ENCODE data around the gene CD209.

Gene CD209

GRCh38 chr19:7775761-7776160 lies 28.4 kb upstream of the CD209 start:
- TF ChIP-seq, protein P1, sequence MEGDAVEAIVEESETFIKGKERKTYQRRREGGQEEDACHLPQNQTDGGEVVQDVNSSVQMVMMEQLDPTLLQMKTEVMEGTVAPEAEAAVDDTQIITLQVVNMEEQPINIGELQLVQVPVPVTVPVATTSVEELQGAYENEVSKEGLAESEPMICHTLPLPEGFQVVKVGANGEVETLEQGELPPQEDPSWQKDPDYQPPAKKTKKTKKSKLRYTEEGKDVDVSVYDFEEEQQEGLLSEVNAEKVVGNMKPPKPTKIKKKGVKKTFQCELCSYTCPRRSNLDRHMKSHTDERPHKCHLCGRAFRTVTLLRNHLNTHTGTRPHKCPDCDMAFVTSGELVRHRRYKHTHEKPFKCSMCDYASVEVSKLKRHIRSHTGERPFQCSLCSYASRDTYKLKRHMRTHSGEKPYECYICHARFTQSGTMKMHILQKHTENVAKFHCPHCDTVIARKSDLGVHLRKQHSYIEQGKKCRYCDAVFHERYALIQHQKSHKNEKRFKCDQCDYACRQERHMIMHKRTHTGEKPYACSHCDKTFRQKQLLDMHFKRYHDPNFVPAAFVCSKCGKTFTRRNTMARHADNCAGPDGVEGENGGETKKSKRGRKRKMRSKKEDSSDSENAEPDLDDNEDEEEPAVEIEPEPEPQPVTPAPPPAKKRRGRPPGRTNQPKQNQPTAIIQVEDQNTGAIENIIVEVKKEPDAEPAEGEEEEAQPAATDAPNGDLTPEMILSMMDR (IDR thresholded peaks at IDR 0.05; ENCODE audit: low read depth, low read length, missing control alignments): no peak
- H3K27me3 ChIP-seq (replicated peaks): no peaks in the 10 kb centered on the region
- in situ Hi-C loops (cut with HindIII; ENCODE audit: low pct_ligation_motif_present, low sequenced_read_pairs): no loop called here
- DNase-seq: no peak
- H3K27ac ChIP-seq: no peak overlapping the region
- H3K36me3 ChIP-seq (replicated peaks): no peaks in the 10 kb centered on the region
- H3K4me3 ChIP-seq (ENCODE audit: low read depth, low read length): no peak overlapping the region

GRCh38 chr19:7773841-7774240 lies 26.5 kb upstream of the CD209 start:
- in situ Hi-C loops (cut with HindIII; ENCODE audit: low pct_ligation_motif_present, low sequenced_read_pairs): no loop called here
- DNase-seq: no peak
- TF ChIP-seq, protein P1 (IDR thresholded peaks at IDR 0.05; ENCODE audit: low read depth, low read length, missing control alignments): no peak
- no peaks in the 10 kb centered on the region for H3K27me3 ChIP-seq (replicated peaks)
- H3K4me3 ChIP-seq (ENCODE audit: low read depth, low read length): no peak overlapping the region
- no peak overlapping the region for H3K27ac ChIP-seq
- H3K36me3 ChIP-seq (replicated peaks): no peaks in the 10 kb centered on the region

DNA sequence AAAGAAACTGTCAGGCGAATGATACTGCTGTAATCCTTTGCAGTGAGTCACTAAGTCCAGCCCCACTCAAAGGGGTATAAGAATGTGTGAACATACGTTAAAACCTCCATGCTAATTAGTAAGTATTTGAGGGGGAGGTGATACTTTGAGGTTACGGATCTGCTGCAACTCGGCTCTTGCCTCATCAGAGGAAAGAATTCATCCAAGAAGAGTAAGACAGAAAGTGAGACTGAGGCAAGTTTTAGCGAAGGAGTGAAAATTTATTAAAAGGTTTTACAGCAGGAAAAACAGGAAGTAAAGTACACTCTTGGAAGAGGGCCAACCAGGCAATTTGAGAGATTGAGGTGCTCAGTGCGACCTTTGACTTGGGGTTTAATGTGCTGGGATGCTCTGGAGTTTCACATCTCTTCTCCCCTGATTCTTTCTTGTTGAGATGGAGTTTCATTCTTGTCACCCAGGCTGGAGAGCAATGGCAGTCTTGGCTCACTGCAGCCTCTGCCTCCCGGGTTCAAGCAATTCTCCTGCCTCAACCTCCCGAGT lies 25.5 kb upstream of the CD209 start:
- no peaks in the 10 kb centered on the region for H3K36me3 ChIP-seq (replicated peaks)
- in situ Hi-C loops (cut with HindIII; ENCODE audit: low pct_ligation_motif_present, low sequenced_read_pairs): no loop called here
- no peak for DNase-seq
- no peak overlapping the region for H3K27ac ChIP-seq
- no peaks in the 10 kb centered on the region for H3K27me3 ChIP-seq (replicated peaks)
- H3K4me3 ChIP-seq (ENCODE audit: low read depth, low read length): no peak overlapping the region
- TF ChIP-seq, protein P1 (IDR thresholded peaks at IDR 0.05; ENCODE audit: low read depth, low read length, missing control alignments): no peak

GRCh38 chr19:7771072-7771471 lies 23.7 kb upstream of the CD209 start:
- DNase-seq: no peak
- no peak overlapping the region for H3K4me3 ChIP-seq (ENCODE audit: low read depth, low read length)
- no peaks in the 10 kb centered on the region for H3K36me3 ChIP-seq (replicated peaks)
- in situ Hi-C loops (cut with HindIII; ENCODE audit: low pct_ligation_motif_present, low sequenced_read_pairs): no loop called here
- H3K27me3 ChIP-seq (replicated peaks): no peaks in the 10 kb centered on the region
- no peak overlapping the region for H3K27ac ChIP-seq
- TF ChIP-seq, protein P1 (IDR thresholded peaks at IDR 0.05; ENCODE audit: low read depth, low read length, missing control alignments): no peak

DNA sequence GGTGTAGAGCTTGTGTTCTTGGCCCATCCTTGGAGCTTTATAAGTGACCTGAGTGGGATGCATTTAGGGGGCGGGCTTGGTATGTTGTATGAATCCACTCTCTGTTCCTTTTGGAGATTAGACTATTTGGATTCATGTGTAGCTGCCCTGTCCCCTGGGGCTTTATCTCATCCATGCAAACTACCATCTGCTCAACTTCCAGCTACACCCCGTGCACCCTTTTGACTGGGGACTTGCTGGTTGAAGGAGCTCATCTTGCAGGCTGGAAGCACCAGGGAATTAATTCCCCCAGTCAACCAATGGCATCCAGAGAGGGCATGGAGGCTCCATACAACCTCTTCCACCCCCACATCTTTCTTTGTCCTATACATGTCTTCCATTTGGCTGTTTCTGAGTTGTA lies 21.8 kb upstream of the CD209 start:
- H3K36me3 ChIP-seq (replicated peaks): no peaks in the 10 kb centered on the region
- no peak overlapping the region for H3K27ac ChIP-seq
- no peak overlapping the region for H3K4me3 ChIP-seq (ENCODE audit: low read depth, low read length)
- in situ Hi-C loops (cut with HindIII; ENCODE audit: low pct_ligation_motif_present, low sequenced_read_pairs): no loop called here
- DNase-seq: no peak
- no peaks in the 10 kb centered on the region for H3K27me3 ChIP-seq (replicated peaks)
- TF ChIP-seq, protein P1 (IDR thresholded peaks at IDR 0.05; ENCODE audit: low read depth, low read length, missing control alignments): no peak

GRCh38 chr19:7767487-7767886 lies 20.2 kb upstream of the CD209 start:
- in situ Hi-C loops (cut with HindIII; ENCODE audit: low pct_ligation_motif_present, low sequenced_read_pairs): no loop called here
- H3K36me3 ChIP-seq (replicated peaks): no peaks in the 10 kb centered on the region
- TF ChIP-seq, protein P1 (IDR thresholded peaks at IDR 0.05; ENCODE audit: low read depth, low read length, missing control alignments): no peak
- no peak overlapping the region for H3K27ac ChIP-seq
- H3K4me3 ChIP-seq (ENCODE audit: low read depth, low read length): no peak overlapping the region
- no peaks in the 10 kb centered on the region for H3K27me3 ChIP-seq (replicated peaks)
- DNase-seq: no peak
